DND-41 (cell line): ENCODE data around the gene PLXNA4.

Experiments
- CTCF ChIP-seq: IDR thresholded peaks from 2 replicates; pipeline ENCODE4 v1.5.1; 2012; ENCODE audit warnings: borderline replicate concordance, low read length, moderate library complexity, mild to moderate bottlenecking; ENCODE audit not compliant: poor library complexity, severe bottlenecking; ENCODE audit errors: extremely low read depth
- EZH2 ChIP-seq: IDR thresholded peaks from 3 replicates; pipeline ENCODE4 v1.6.1; 2012; ENCODE audit warnings: borderline replicate concordance, low read depth, mild to moderate bottlenecking, moderate library complexity, low read length, inconsistent platforms; ENCODE audit not compliant: severe bottlenecking

- TF ChIP-seq CTCF, result no peak
- no peak for TF ChIP-seq EZH2
These were observed 64.9 kb downstream of the PLXNA4 start for GRCh38 chr7:132511387-132511786.
